OCI-LY1 (cell line): ENCODE data around the gene SZT2.
"Not testable (repeated sequence)": the region's sequence is repeated elsewhere in the genome, so short reads cannot be mapped to it uniquely, and the experiment has no call there.

ENCODE experiments used
- H2AFZ ChIP-seq: fragments of 200-600 bp; sonication (generic), shearing (Covaris generic); 2 replicates; pipeline ENCODE4 v1.6.0; 2014; ENCODE audit warnings: antibody characterized with exemption, mild to moderate bottlenecking, low read length
- H3F3A ChIP-seq: fragments of 200-600 bp; sonication (generic), shearing (Covaris generic); 2 replicates; pipeline ENCODE4 v1.6.0; 2014; ENCODE audit warnings: mild to moderate bottlenecking, antibody characterized with exemption, low read length, moderate library complexity; ENCODE audit not compliant: insufficient read depth
- H3K27ac ChIP-seq: fragments of 200-600 bp; sonication (generic); 2 replicates; pipeline ENCODE4 v1.5.1; 2014; ENCODE audit warnings: low read length, mixed run types, mild to moderate bottlenecking, low read depth; ENCODE audit not compliant: poor library complexity, severe bottlenecking
- H3K27me3 ChIP-seq: fragments of 200-600 bp; sonication (generic); 2 replicates; pipeline ENCODE4 v1.6.0; 2014; ENCODE audit warnings: antibody characterized with exemption, mild to moderate bottlenecking, low read length, moderate library complexity; ENCODE audit not compliant: insufficient read depth
- H3K36me3 ChIP-seq: fragments of 200-600 bp; sonication (generic); 2 replicates; pipeline ENCODE4 v1.6.1; 2014; ENCODE audit warnings: mild to moderate bottlenecking, antibody characterized with exemption, low read length, moderate library complexity, mixed read lengths; ENCODE audit not compliant: insufficient read depth
- H3K4me1 ChIP-seq: fragments of 200-600 bp; sonication (generic); 2 replicates; pipeline ENCODE4 v1.5.1; 2014; ENCODE audit warnings: mild to moderate bottlenecking, low read length, moderate library complexity; ENCODE audit not compliant: insufficient read depth, severe bottlenecking
- H3K4me2 ChIP-seq: fragments of 200-600 bp; sonication (generic), shearing (Covaris generic); 2 replicates; pipeline ENCODE4 v1.6.1; 2014; ENCODE audit warnings: low read length
- H3K4me3 ChIP-seq: fragments of 200-600 bp; sonication (generic); 2 replicates; pipeline ENCODE4 v1.5.1; 2014; ENCODE audit warnings: low read length, low read depth, mild to moderate bottlenecking, mixed read lengths; ENCODE audit not compliant: poor library complexity, severe bottlenecking
- H3K79me2 ChIP-seq: fragments of 200-600 bp; shearing (Covaris generic); 2 replicates; pipeline ENCODE4 v1.6.1; 2016; ENCODE audit warnings: mixed run types, low read length, mixed read lengths; ENCODE audit not compliant: insufficient read depth
- H3K9ac ChIP-seq: fragments of 200-600 bp; sonication (generic), shearing (Covaris generic); 2 replicates; pipeline ENCODE4 v1.6.1; 2014; ENCODE audit warnings: mild to moderate bottlenecking, low read length, mixed read lengths
- H3K9me2 ChIP-seq: fragments of 200-600 bp; sonication (generic), shearing (Covaris generic); 2 replicates; pipeline ENCODE4 v1.6.1; 2014; ENCODE audit warnings: low read depth, mild to moderate bottlenecking, low read length, mixed read lengths
- H3K9me3 ChIP-seq: fragments of 200-600 bp; shearing (Covaris generic); 2 replicates; pipeline ENCODE4 v1.6.1; 2014; ENCODE audit warnings: low read length, mixed read lengths
- H4K20me1 ChIP-seq: fragments of 200-600 bp; sonication (generic), shearing (Covaris generic); 2 replicates; pipeline ENCODE4 v1.6.0; 2016; ENCODE audit warnings: mild to moderate bottlenecking, low read length; ENCODE audit not compliant: insufficient read depth
- CTCF ChIP-seq: fragments of 200-600 bp; sonication (generic), shearing (Covaris generic); IDR thresholded peaks from 2 replicates; pipeline ENCODE4 v1.5.1; 2017; ENCODE audit warnings: mild to moderate bottlenecking, antibody characterized with exemption, low read length, moderate library complexity, mixed read lengths
- EZH2 ChIP-seq: fragments of 200-600 bp; sonication (generic), shearing (Covaris generic); IDR thresholded peaks from 2 replicates; pipeline ENCODE4 v1.8.0; 2017; ENCODE audit warnings: borderline replicate concordance, mixed run types, mild to moderate bottlenecking, antibody characterized with exemption, low read length, moderate library complexity, mixed read lengths

Gene SZT2

DNA sequence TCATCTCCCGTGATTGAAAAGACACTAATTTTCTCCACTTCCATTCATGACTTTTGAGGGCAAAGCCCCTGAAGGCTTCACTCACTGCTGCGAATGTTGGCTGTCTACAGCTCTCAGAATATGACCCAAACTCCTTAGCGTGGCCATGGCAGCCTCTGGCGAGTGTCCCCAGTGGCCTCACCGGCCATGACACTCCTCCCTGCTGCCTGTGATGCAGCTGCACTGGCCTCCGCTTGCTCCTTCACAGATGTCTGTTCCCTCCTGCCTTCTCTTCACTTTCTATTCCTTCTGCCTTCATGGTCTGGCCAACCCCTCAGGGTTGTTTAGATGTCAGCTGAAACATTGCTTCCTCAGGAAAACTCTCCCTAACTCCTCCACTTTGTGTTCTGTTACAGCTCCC is 110.2 kb downstream of the SZT2 start:
- Histone ChIP-seq H3K79me2 (no peaks in the 10 kb centered on the region), H3K27ac (no peak overlapping the region), H3F3A (no peaks in the 10 kb centered on the region), H3K4me1 (no peaks in the 10 kb centered on the region), H3K9me3 (no peaks in the 10 kb centered on the region), H4K20me1 (no peaks in the 10 kb centered on the region), H3K9ac (no peak overlapping the region), H2AFZ (no peak overlapping the region), H3K4me3 (no peak overlapping the region), H3K4me2 (no peak overlapping the region), H3K27me3 (0 out of 2 replicates have a peak, but pooled peaks cover 9% of the 10 kb centered on the region), H3K9me2 (no peaks in the 10 kb centered on the region), H3K36me3 (no peaks in the 10 kb centered on the region)
- TF ChIP-seq CTCF = no peak
- no peak for TF ChIP-seq EZH2

GRCh38 chr1:43501806-43502205 is 112.1 kb downstream of the SZT2 start:
- not testable (repeated sequence) for H3K4me1 ChIP-seq, H3F3A ChIP-seq, H3K27ac ChIP-seq, H3K27me3 ChIP-seq, H3K9me3 ChIP-seq, H3K36me3 ChIP-seq, H3K79me2 ChIP-seq, H3K9me2 ChIP-seq, H2AFZ ChIP-seq, H3K4me2 ChIP-seq, H4K20me1 ChIP-seq, H3K4me3 ChIP-seq, H3K9ac ChIP-seq

DNA sequence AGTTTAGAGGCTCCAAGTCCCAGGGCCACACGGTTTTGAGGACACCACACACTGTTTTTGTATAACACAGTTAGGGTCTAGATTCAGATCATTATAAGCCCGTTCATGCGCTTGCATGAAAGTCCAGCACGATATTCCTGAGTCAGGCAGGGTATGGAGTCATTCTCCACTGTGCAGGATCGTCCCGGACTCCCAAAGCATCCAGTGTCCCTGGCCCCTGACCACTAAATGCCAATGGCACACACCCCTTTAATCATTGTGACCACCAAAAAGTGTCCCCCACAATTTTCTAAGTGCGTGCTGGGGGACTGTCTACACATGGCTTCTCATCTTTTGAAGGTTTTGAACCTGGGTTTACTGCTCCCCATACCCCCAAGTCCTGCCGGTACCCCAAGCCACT is 113.8 kb downstream of the SZT2 start:
- 0 out of 2 replicates have a peak, but pooled peaks cover 9% of the 10 kb centered on the region for H3K27me3 ChIP-seq
- no peaks in the 10 kb centered on the region for H3K36me3 ChIP-seq
- H3F3A ChIP-seq = no peaks in the 10 kb centered on the region
- H3K4me2 ChIP-seq = no peak overlapping the region
- no peak overlapping the region for H3K27ac ChIP-seq
- H3K79me2 ChIP-seq = no peaks in the 10 kb centered on the region
- no peak overlapping the region for H3K9ac ChIP-seq
- no peaks in the 10 kb centered on the region for H3K4me1 ChIP-seq
- no peak for TF ChIP-seq EZH2
- TF ChIP-seq CTCF = no peak
- no peak overlapping the region for H3K4me3 ChIP-seq
- H3K9me2 ChIP-seq = no peaks in the 10 kb centered on the region
- H4K20me1 ChIP-seq = no peaks in the 10 kb centered on the region
- no peak overlapping the region for H2AFZ ChIP-seq
- no peaks in the 10 kb centered on the region for H3K9me3 ChIP-seq
